Measurements from ENCODE around the gene COX6B2.

- TF ChIP-seq CTCF (IDR thresholded peaks at IDR 0.05; ENCODE audit: extremely low read depth in 1 of 2, insufficient read depth in 1 of 2, low read depth in 1 of 2, low read length in 2 of 2) (no peak), POLR2AphosphoS5 (IDR thresholded peaks at IDR 0.05; ENCODE audit: insufficient read depth, low read depth, low read length) (no peak)
Measured at GRCh38 chr19:55398200-55398925, 43.8 kb upstream of the COX6B2 start.
